Thyroid gland (tissue), 4 donors: ENCODE measurements around the gene PTRHD1.

Experiments used
- POLR2A ChIP-seq, 2 donors: fragments of 450-650 bp; IDR thresholded peaks; one replicate each; pipeline ENCODE4 v1.6.1; 2017; ENCODE audit warnings: antibody characterized with exemption in 2 of 2, mild to moderate bottlenecking in 2 of 2, moderate library complexity in 1 of 2
- TF ChIP-seq, protein P1 (sequence below), 6 experiments: fragments of 200-600 bp in 3 of 6; fragments of 450-650 bp in 3 of 6; sonication (generic) in 3 of 6; IDR thresholded peaks; one replicate each; pipeline ENCODE4 v1.5.1; 2016 to 2019; ENCODE audit warnings: antibody characterized with exemption in 6 of 6, mild to moderate bottlenecking in 2 of 6, inconsistent platforms in 1 of 6, moderate library complexity in 1 of 6

DNA sequence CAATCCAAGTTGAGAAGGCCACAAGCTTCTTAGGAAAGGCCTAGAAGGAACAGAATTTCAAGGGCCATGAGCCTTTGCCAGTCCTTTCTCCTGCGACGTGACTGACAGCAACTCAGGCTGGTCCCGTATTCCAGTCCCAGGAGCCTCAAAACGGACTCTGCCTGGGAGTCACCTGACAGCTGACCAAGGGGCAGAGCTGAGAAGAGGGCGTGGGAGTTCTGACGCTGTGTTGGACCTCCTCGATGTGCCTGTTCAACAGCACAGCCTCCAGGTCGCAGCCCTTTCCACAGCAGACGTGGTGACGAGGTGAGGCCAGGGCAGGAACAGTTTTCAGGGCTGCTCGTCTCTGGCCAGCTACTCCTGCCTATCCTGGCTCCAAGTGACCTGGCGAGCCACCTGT is 37.6 kb upstream of the PTRHD1 start:
- no peak for TF ChIP-seq POLR2A (IDR thresholded peaks at IDR 0.05)
- TF ChIP-seq, protein P1, sequence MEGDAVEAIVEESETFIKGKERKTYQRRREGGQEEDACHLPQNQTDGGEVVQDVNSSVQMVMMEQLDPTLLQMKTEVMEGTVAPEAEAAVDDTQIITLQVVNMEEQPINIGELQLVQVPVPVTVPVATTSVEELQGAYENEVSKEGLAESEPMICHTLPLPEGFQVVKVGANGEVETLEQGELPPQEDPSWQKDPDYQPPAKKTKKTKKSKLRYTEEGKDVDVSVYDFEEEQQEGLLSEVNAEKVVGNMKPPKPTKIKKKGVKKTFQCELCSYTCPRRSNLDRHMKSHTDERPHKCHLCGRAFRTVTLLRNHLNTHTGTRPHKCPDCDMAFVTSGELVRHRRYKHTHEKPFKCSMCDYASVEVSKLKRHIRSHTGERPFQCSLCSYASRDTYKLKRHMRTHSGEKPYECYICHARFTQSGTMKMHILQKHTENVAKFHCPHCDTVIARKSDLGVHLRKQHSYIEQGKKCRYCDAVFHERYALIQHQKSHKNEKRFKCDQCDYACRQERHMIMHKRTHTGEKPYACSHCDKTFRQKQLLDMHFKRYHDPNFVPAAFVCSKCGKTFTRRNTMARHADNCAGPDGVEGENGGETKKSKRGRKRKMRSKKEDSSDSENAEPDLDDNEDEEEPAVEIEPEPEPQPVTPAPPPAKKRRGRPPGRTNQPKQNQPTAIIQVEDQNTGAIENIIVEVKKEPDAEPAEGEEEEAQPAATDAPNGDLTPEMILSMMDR (IDR thresholded peaks at IDR 0.05), result no peak
